Measurements from ENCODE around the gene CCDC138. TPM values are rescaled to one million over a fixed set of nuclear protein-coding genes. Genes with fewer than 3 reads are reported as not detected.

Gene CCDC138
- 2.3 and 10.7 TPM in 2 replicates for total RNA-seq

DNA sequence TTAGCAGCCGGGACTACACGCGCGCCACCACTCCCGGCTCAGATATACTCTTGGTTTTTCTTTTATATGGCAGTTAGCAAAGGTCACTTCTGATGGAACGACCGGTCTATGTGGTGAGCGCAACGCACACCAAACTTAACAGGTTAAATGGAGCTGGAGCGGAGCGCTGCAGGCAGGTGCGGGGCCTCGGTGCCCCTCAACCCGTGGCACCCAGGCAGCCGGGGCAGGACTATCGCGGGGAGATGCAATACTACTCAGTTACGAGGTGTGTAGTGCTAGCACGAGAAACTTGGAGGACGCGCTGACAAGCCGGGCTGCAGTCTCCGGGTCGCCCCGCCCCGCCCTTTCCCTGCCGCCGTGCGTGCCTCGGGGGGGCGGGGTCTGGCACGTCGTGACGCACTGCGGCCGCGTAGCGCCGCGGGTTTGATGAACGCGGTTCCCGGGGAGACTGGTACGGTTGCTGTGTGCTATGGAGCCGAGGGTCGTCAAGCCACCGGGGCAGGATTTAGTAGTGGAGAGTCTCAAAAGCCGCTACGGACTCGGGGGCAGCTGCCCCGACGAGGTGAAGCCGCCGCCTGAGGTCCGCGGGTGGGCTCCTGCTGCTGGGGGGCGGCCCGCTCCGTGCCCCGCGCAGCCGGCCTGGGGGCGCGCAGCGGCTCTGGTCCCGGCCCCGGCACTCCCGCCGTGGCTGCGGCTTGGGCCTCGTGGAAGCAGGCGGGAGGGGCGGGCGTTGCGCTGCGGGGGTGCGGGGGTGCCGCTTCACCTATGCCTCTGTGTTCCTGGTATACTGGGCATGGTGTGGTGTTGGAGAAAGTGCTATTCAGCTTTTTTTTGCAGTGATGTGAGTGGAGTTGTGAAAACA is at the start of gene CCDC138:
CCDC138 (plus strand) TSS at position 418 of the 862 bp plus-strand sequence; CDS start at position 470, 52 bp downstream.

Other genes with a start within 250 kb of the CCDC138 start
- gene RANBP2, start 67.3 kb upstream of the CCDC138 start, total RNA-seq: 33.0 and 33.2 TPM in 2 replicates
- gene EDAR, start 202.4 kb downstream of the CCDC138 start, total RNA-seq: not detected in 2 replicates